GM21526 (cell line): ENCODE results near the gene NR2F1-AS1.
"Not testable (repeated sequence)": the region's sequence is repeated elsewhere in the genome, so short reads cannot be mapped to it uniquely, and the experiment has no call there.

ENCODE experiments used
- ATAC-seq: cut with Tn5 transposase; IDR thresholded peaks from one replicate; pipeline ENCODE4 v1.9.1; 2021; ENCODE audit warnings: moderate library complexity; ENCODE audit not compliant: unreplicated experiment, low FRiP score

The NR2F1-AS1 gene

GRCh38 chr5:93557021-93557604, 23.9 kb downstream of the NR2F1-AS1 start:
- ATAC-seq = no peak

DNA sequence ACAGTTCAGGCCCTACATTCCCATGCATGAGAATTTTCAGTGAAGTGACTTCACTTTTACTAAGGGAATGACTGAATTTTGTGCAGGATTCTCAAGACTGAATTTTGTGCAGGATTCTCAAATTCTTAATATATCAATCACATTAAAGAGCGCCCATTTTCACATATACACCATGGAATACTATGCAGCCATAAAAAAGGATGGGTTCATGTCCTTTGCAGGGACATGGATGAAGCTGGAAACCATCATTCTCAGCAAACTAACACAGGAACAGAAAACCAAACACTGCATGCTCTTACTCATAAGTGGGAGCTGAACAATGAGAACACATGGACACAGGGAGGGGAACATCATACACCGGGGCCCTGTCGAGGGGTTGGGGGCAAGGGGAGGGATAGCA, 31.4 kb downstream of the NR2F1-AS1 start:
- not testable (repeated sequence) for ATAC-seq

GRCh38 chr5:93545872-93546271, 35.1 kb downstream of the NR2F1-AS1 start:
- ATAC-seq = no peak

GRCh38 chr5:93532370-93532769, 48.6 kb downstream of the NR2F1-AS1 start:
- ATAC-seq = no peak

- not testable (repeated sequence) for ATAC-seq
These were observed 59.2 kb downstream of the NR2F1-AS1 start for GRCh38 chr5:93521815-93522214.

DNA sequence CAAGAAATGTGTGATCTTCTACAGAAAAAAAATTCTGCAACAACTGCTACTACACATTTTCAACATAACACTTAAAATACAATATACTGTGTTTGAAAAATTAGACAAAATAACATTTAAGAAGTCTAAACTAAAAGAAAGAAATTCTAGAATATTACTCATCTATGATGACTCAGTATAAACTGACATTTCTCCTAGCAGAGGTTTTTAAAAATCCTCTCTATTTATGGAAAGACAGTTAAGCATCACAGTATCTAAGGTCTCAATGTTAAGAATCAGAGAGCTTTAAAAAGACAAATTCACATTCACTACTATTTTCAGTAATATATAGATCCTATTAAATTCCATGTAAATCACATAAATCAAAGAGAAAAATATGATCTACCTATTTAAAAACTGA, 61.3 kb downstream of the NR2F1-AS1 start:
- no peak for ATAC-seq

GRCh38 chr5:93517828-93518227, 63.2 kb downstream of the NR2F1-AS1 start:
- no peak for ATAC-seq

DNA sequence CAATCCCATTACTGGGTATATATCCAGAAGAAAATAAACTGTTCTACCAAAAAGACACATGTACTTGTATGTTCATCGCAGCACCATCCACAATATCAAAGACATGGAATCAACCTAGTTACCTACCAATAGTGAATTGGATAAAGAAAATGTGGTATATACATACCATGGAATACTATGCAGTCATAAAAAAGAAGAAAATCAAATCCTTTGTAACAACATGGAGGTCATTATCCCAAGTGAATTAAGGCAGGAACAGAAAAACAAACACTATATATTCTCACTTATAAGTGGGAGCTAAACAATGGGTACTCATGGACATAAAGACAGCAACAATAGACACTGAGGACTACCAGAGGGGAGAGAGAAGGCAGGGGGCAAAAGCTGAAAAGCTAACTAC, 67.7 kb downstream of the NR2F1-AS1 start:
- ATAC-seq = no peak

GRCh38 chr5:93512799-93513198, 68.2 kb downstream of the NR2F1-AS1 start:
- ATAC-seq = no peak

DNA sequence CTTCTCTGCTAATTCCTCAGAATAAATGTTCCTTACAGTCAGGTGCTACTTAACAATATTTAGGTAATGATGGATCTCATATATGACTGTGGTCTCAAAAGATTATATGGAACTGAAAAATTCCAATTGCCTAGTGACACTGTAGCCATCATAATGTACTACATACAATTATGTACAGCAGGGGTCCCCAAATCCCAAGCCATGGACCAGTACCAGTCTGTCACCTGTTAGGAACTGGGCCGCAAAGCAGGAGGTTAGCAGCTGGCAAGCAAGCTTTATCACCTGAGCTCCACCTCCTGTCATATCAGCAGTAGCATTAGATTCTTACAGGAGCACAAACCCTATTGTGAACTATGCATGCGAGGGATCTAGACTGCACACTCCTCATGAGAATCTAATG, 69.6 kb downstream of the NR2F1-AS1 start:
- no peak for ATAC-seq

- ATAC-seq = no peak
These were observed 70.2 kb downstream of the NR2F1-AS1 start for GRCh38 chr5:93510626-93511380.

GRCh38 chr5:93505553-93505952, 75.5 kb downstream of the NR2F1-AS1 start:
- not testable (repeated sequence) for ATAC-seq

DNA sequence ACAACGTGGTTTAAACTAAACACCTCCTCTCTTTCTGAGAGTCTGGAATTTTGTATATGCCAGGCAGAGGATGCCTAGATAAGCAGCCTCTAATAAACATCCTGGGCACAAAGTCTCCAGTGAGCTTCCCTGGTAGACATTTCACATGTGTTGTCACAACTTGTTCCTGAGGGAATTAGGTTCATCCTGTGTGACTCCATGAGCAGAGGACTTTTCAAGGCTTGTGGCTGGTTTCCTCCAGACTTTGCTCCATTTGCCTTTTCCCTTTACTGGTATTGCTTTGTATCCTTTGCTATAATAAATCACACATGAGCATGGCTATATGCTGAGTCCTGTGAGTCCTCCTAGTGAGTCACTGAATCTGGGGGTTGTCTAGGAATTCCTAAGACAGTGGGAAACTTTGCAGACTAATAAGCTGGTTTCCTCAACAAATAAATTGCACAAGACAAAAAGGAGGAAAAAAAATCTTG, 77.4 kb downstream of the NR2F1-AS1 start:
- no peak for ATAC-seq

GRCh38 chr5:93497096-93497495, 83.9 kb downstream of the NR2F1-AS1 start:
- ATAC-seq = no peak

GRCh38 chr5:93479982-93480509, 101.0 kb downstream of the NR2F1-AS1 start:
- ATAC-seq = no peak

DNA sequence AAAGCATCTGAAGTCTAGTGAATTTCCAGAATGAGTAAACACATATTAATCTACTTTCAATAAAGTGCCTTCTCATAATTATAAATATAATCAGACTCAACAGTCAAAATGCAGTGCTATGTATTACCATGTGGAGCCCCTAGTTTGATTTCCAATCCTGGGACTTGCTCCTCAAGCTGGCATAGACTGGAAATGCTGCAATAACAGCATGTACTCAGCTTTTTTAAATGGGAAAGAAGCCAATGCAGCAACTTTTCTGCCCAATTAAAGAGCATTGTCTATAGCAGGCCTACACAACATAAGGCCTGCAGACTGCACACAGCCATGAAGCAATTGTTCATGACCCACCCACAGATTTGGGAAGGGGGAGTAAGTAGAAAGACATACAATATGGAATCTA, 103.2 kb downstream of the NR2F1-AS1 start:
- ATAC-seq = no peak

- ATAC-seq = no peak
These were observed 104.7 kb downstream of the NR2F1-AS1 start for GRCh38 chr5:93476251-93476742.

DNA sequence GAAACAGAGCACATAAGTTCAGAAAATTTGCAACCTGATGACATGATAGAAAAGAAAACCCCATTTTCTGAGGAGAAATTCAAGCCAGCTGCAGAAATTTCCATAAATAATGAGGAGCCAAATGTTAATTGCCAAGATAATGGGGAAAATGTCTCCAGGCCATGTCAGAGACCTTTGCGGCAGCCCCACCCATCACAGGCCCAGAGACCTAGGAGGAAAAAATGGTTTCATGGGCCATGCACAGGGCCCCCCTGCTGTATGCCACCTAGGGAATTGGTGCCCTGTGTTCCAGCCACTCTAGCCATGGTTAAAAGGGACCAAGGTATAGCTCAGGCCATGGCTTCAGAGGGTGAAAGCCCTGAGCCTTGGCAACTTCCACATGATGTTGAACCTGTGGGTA, 118.1 kb downstream of the NR2F1-AS1 start:
- ATAC-seq = no peak

- ATAC-seq = no peak
These were observed 119.3 kb downstream of the NR2F1-AS1 start for GRCh38 chr5:93461756-93462155.

DNA sequence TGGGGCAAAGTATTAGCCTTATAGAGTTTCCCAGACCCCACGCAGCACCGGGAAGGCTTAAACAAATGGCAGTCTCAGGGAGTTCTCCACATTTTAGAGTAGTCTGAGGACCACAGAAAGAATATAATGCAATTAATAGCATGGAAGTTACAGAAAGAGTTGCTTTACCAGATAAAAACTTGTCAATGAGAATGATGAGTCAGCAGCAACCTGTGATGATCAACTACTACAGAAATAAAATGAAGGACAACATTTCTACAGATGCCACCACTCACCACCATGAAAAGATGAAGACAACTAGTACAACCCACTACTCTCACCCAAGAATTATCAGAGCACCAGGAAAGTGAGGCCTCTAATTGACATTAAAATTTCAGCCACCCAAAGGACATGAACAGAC, 120.7 kb downstream of the NR2F1-AS1 start:
- ATAC-seq = no peak

- not testable (repeated sequence) for ATAC-seq
These were observed 124.2 kb downstream of the NR2F1-AS1 start for GRCh38 chr5:93456796-93457195.

GRCh38 chr5:93454896-93455295, 126.1 kb downstream of the NR2F1-AS1 start:
- no peak for ATAC-seq
